ENCODE data around the gene CDH5. TPM values are rescaled to one million over a fixed set of nuclear protein-coding genes. Genes with fewer than 3 reads are reported as not detected.

Gene CDH5
- total and polyA plus RNA-seq, 2 of the 4 experiments (the other 2 are of a cell fraction), result not detected

- in situ Hi-C loops (cut with MboI; ENCODE audit: low sequenced_read_pairs), result no loop called here
- Histone ChIP-seq H3K4ac (ENCODE audit: low read depth, low read length) (no peak overlapping the region), H3K27ac (ENCODE audit: insufficient read depth, low read length) (no peak overlapping the region), H2BK5ac (ENCODE audit: low read depth, low read length, poor library complexity, severe bottlenecking) (no peak overlapping the region), H4K20me1 (ENCODE audit: insufficient read depth, low read length) (no peaks in the 10 kb centered on the region), H2BK20ac (ENCODE audit: low read depth, low read length) (no peak overlapping the region), H2AK5ac (ENCODE audit: low read depth, low read length) (no peak overlapping the region), H3K56ac (ENCODE audit: extremely low read depth, insufficient read depth, low read length) (no peak overlapping the region), H2AK9ac (replicated peaks; ENCODE audit: low read depth, low read length, poor library complexity) (no peak overlapping the region), H3K4me1 (ENCODE audit: control insufficient read depth, insufficient read depth, low read length) (no peaks in the 10 kb centered on the region), H3K18ac (ENCODE audit: low read depth, low read length) (no peak overlapping the region), H2BK15ac (ENCODE audit: low read depth, low read length) (no peak overlapping the region), H3K14ac (replicated peaks; ENCODE audit: low read depth, low read length) (no peak overlapping the region), H3K4me3 (ENCODE audit: insufficient read depth, low read depth, low read length) (no peak overlapping the region), H2BK120ac (ENCODE audit: low read depth, low read length) (no peak overlapping the region), H3K36me3 (ENCODE audit: control insufficient read depth, insufficient read depth, low read length) (no peaks in the 10 kb centered on the region), H3K9ac (ENCODE audit: low read depth, low read length) (no peak overlapping the region), H3K23ac (ENCODE audit: low read depth, low read length) (no peak overlapping the region), H3K79me1 (ENCODE audit: low read depth in 1 of 2, low read length in 2 of 2) (no peaks in the 10 kb centered on the region), H3K4me2 (ENCODE audit: low read depth, low read length) (no peak overlapping the region), H3K9me1 (ENCODE audit: insufficient read depth, low read length) (no peaks in the 10 kb centered on the region), H3K9me3 (ENCODE audit: control insufficient read depth, insufficient read depth, low read length) (peaks cover 2% of the 10 kb centered on the region; the same call in 1 of the 2 replicates), H2AFZ (replicated peaks; ENCODE audit: low read length, poor library complexity) (no peak overlapping the region), H4K8ac (ENCODE audit: low read depth in 2 of 2, low read length in 2 of 2) (no peak overlapping the region), H3K27me3 (ENCODE audit: control insufficient read depth, insufficient read depth, low read length) (peaks cover 13% of the 10 kb centered on the region), H4K91ac (ENCODE audit: insufficient read depth, low read depth, low read length) (no peak overlapping the region), H4K5ac (ENCODE audit: low read depth, low read length) (no peak overlapping the region)
- dilution Hi-C loops (cut with HindIII; ENCODE audit: low sequenced_read_pairs, unreplicated experiment), result no loop called here
- WGBS, 2 experiments (ENCODE audit: extremely low coverage in 2 of 2, insufficient read length in 1 of 2), result 20% methylated on average over 1 of the region's 1 CpG; no CpG with 5 or more reads in 1 of the 2 experiments
- ATAC-seq (ENCODE audit: low read depth), result peak; percentile 56
- no TSS peak for BruUV-seq (replicated peaks)
- peak; percentile 75 for DNase-seq
- CTCF ChIA-PET, result no interaction called here
- intact Hi-C loops (cut with micrococcal nuclease), result no loop called here
- POLR2A ChIA-PET (ENCODE audit: unreplicated experiment), result no interaction called here
- TF ChIP-seq USF2 (IDR thresholded peaks at IDR 0.05; ENCODE audit: low read depth, low read length), result peak; percentile 82
- no peak for TF ChIP-seq SMC3 (IDR thresholded peaks at IDR 0.05; ENCODE audit: low read depth, low read length)
- TF ChIP-seq ELK1 (IDR thresholded peaks at IDR 0.05; ENCODE audit: borderline replicate concordance, low read depth, low read length), result no peak
- TF ChIP-seq CEBPB (IDR thresholded peaks at IDR 0.05; ENCODE audit: low read depth, low read length), result no peak
Measured at GRCh38 chr16:66414891-66415290, 48.4 kb downstream of the CDH5 start.

Measured in IMR-90 (cell line).